BLaER1 treated with 17β-estradiol and CSF1 and Interleukin-3, amounts not matched to agents 10 nM and 100 nM (cell line): ENCODE results near the gene ACMSD.
"Not testable (repeated sequence)": the region's sequence is repeated elsewhere in the genome, so short reads cannot be mapped to it uniquely, and the experiment has no call there.

Experiments
- H3K27ac ChIP-seq, 11 experiments: shearing (Covaris generic); formaldehyde crosslinking; 2 replicates each; pipeline ENCODE4 v1.8.1; 2022
- H3K27me3 ChIP-seq, 11 experiments: shearing (Covaris generic); formaldehyde crosslinking; 2 replicates each; pipeline ENCODE4 v1.8.1; 2022
- H3K36me3 ChIP-seq, 11 experiments: shearing (Covaris generic); formaldehyde crosslinking; 2 replicates each; pipeline ENCODE4 v1.8.1; 2022
- H3K4me1 ChIP-seq, 10 experiments: shearing (Covaris generic); formaldehyde crosslinking; 2 replicates each; pipeline ENCODE4 v1.8.1; 2022
- H3K4me2 ChIP-seq, 11 experiments: shearing (Covaris generic); formaldehyde crosslinking; 2 replicates each; pipeline ENCODE4 v1.8.1; 2022
- H3K4me3 ChIP-seq, 10 experiments: shearing (Covaris generic); formaldehyde crosslinking; 2 replicates each; pipeline ENCODE4 v1.8.1; 2022
- H3K9ac ChIP-seq, 11 experiments: shearing (Covaris generic); formaldehyde crosslinking; 2 replicates each; pipeline ENCODE4 v1.8.1; 2022
- H3K9me3 ChIP-seq, 11 experiments: shearing (Covaris generic); formaldehyde crosslinking; replicated peaks in 1 of 11; 2 replicates each; pipeline ENCODE4 v1.8.1; 2022
- H4K20me1 ChIP-seq, 11 experiments: shearing (Covaris generic); formaldehyde crosslinking; 2 replicates each; pipeline ENCODE4 v1.8.1; 2022
- Cebpa-rat ChIP-seq, 11 experiments: shearing (Covaris generic); IDR thresholded peaks; 2 replicates each; pipeline ENCODE4 v1.8.1; 2022

The ACMSD gene

DNA sequence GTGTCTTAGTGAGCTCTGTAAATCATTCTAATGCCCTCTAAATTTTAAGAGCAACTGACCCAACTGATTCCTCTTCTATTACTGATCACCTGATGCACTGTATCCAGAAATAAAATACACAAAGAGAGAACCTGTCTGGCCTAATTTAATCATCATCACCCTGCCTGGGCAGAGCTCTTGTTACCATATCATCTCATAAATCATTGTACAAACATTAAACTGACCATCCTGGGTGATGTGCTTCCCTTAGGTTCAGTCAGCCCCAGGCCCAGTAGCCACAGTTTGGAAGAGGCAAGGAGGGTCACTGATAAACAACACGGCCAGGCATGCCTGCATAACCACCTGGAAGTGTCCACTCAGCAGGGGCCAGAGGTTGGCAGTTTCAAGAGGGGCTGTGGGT is 22.7 kb upstream of the ACMSD start:
- no peak overlapping the region for H3K4me3 ChIP-seq
- H4K20me1 ChIP-seq, result no peaks in the 10 kb centered on the region
- no peak overlapping the region for H3K4me2 ChIP-seq
- H3K36me3 ChIP-seq, result no peaks in the 10 kb centered on the region; a peak in 1 of 22 replicates
- no peak overlapping the region for H3K9ac ChIP-seq
- peaks cover 19 to 27% (median 21%) of the 10 kb centered on the region in 11 experiments for H3K9me3 ChIP-seq
- peaks cover 0 to 5% (median 0%) of the 10 kb centered on the region in 10 experiments; a peak in 1 of 20 replicates for H3K4me1 ChIP-seq
- H3K27me3 ChIP-seq, result no peaks in the 10 kb centered on the region
- H3K27ac ChIP-seq, result no peak overlapping the region
- no peak for TF ChIP-seq Cebpa-rat (IDR thresholded peaks at IDR 0.05)

DNA sequence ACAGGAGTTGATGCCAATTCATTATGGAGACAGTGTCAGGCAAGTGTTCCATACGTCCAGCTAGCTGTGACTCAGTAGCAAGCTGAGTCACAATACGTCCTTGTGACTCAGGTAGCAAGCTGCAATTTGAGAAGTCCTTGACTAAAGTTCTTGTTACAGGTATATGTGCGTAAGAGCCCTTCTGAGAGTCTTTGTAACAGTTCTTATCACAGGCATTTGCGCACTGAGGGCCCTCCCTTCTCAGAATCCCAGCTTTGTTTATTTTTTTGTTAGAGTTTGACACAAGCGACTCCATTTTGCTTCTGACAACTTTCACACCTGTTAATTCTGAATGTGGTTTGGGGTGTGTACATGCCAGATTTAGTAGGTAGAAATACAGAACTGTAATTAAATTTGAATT is 20.1 kb upstream of the ACMSD start:
- no peak for TF ChIP-seq Cebpa-rat (IDR thresholded peaks at IDR 0.05)
- no peak overlapping the region for H3K9ac ChIP-seq
- no peak overlapping the region for H3K4me3 ChIP-seq
- peaks cover 0 to 1% (median 0%) of the 10 kb centered on the region in 11 experiments; a peak in 2 of 22 replicates for H3K9me3 ChIP-seq
- H3K27me3 ChIP-seq, result no peaks in the 10 kb centered on the region
- no peak overlapping the region for H3K27ac ChIP-seq
- H3K4me1 ChIP-seq, result peaks cover 0 to 5% (median 0%) of the 10 kb centered on the region in 10 experiments; a peak in 1 of 20 replicates
- no peak overlapping the region for H3K4me2 ChIP-seq
- no peaks in the 10 kb centered on the region for H3K36me3 ChIP-seq
- no peaks in the 10 kb centered on the region for H4K20me1 ChIP-seq

DNA sequence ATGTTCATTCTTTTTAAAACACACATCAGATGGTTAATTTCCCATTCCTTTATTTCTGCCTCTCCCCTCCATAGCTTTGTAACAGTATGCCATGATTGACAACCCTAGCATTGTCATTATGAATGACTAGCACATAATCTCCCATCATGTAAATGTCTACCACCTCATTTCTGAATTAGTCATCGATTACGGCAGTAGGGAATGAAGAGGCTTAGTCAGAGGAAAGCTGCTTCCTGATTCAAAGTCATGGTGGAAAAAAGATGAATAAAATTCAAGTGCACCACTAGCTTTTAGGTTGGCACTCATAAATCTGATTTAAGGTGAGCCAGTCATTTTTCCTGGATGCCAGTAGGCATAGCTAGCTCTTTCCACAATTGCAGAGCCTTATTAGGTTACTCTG is 19.1 kb upstream of the ACMSD start:
- no peaks in the 10 kb centered on the region for H3K27me3 ChIP-seq
- H3K36me3 ChIP-seq, result no peaks in the 10 kb centered on the region
- H3K27ac ChIP-seq, result no peak overlapping the region
- no peaks in the 10 kb centered on the region for H3K9me3 ChIP-seq
- no peak overlapping the region for H3K4me3 ChIP-seq
- no peaks in the 10 kb centered on the region for H4K20me1 ChIP-seq
- H3K4me2 ChIP-seq, result peak overlapping the region in 1 of 11 experiments; percentile 18; a peak in 1 of 22 replicates
- peaks cover 0 to 5% (median 0%) of the 10 kb centered on the region in 10 experiments; a peak in 1 of 20 replicates for H3K4me1 ChIP-seq
- no peak for TF ChIP-seq Cebpa-rat (IDR thresholded peaks at IDR 0.05)
- H3K9ac ChIP-seq, result no peak overlapping the region

DNA sequence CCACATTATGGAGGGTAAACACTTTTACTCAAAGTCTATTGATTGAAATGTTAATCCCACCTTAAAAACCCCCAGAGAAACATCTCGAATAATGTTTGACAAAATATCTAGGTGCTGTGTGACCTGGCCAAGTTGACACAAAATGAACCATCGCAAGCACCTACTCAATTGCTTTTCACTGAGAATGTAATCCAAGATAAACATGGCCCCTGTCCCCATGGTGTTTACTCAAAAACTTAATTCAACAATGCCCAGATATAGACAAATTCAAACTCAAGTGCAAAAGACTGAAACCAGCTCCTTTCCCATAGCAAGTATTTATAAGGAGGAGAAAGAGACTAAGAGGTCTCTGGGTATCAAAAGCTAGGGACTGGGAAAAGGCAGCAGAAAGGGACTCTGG is 15.0 kb upstream of the ACMSD start:
- Histone ChIP-seq H3K27ac (no peak overlapping the region), H3K9me3 (no peaks in the 10 kb centered on the region)
- TF ChIP-seq Cebpa-rat (IDR thresholded peaks at IDR 0.05), result no peak

GRCh38 chr2:134823832-134824231 is 14.6 kb upstream of the ACMSD start:
- no peak overlapping the region for H3K9ac ChIP-seq
- no peaks in the 10 kb centered on the region for H4K20me1 ChIP-seq
- no peak overlapping the region for H3K4me3 ChIP-seq
- no peak for TF ChIP-seq Cebpa-rat (IDR thresholded peaks at IDR 0.05)
- no peaks in the 10 kb centered on the region for H3K36me3 ChIP-seq
- no peak overlapping the region for H3K4me2 ChIP-seq
- H3K9me3 ChIP-seq, result no peaks in the 10 kb centered on the region
- no peak overlapping the region for H3K27ac ChIP-seq
- H3K4me1 ChIP-seq, result peaks cover 0 to 5% (median 0%) of the 10 kb centered on the region in 10 experiments; a peak in 1 of 20 replicates
- H3K27me3 ChIP-seq, result no peaks in the 10 kb centered on the region

More for the DNA sequence above, 15.0 kb upstream of the ACMSD start:
- Histone ChIP-seq H3K4me1 (peaks cover 0 to 5% (median 0%) of the 10 kb centered on the region in 10 experiments; a peak in 1 of 20 replicates), H3K4me2 (no peak overlapping the region), H3K9ac (no peak overlapping the region), H4K20me1 (no peaks in the 10 kb centered on the region), H3K36me3 (no peaks in the 10 kb centered on the region), H3K4me3 (no peak overlapping the region), H3K27me3 (no peaks in the 10 kb centered on the region)

DNA sequence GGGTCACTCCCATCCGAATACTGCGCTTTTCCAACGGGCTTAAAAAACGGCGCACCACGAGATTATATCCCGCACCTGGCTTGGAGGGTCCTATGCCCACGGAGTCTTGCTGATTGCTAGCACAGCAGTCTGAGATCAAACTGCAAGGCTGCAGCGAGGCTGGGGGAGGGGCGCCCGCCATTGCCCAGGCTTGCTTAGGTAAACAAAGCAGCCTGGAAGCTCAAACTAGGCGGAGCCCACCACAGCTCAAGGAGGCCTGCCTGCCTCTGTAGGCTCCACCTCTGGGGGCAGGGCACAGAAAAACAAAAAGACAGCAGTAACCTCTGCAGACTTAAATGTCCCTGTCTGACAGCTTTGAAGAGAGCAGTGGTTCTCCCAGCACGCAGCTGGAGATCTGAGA is 12.7 kb upstream of the ACMSD start:
- not testable (repeated sequence) for H3K36me3 ChIP-seq, H3K27ac ChIP-seq, H3K4me3 ChIP-seq, H3K4me1 ChIP-seq, H3K9me3 ChIP-seq, H3K9ac ChIP-seq, H3K27me3 ChIP-seq, H3K4me2 ChIP-seq, H4K20me1 ChIP-seq

GRCh38 chr2:134835471-134835870 is 2.9 kb upstream of the ACMSD start:
- H3K9me3 ChIP-seq, result peaks cover 13 to 27% (median 20%) of the 10 kb centered on the region in 11 experiments; a peak in 19 of 22 replicates
- H3K27ac ChIP-seq, result no peak overlapping the region
- H3K9ac ChIP-seq, result no peak overlapping the region
- H3K4me2 ChIP-seq, result no peak overlapping the region
- no peaks in the 10 kb centered on the region for H3K27me3 ChIP-seq
- TF ChIP-seq Cebpa-rat (IDR thresholded peaks at IDR 0.05), result no peak
- H3K4me1 ChIP-seq, result no peaks in the 10 kb centered on the region
- H3K4me3 ChIP-seq, result no peak overlapping the region
- H3K36me3 ChIP-seq, result no peaks in the 10 kb centered on the region
- no peaks in the 10 kb centered on the region for H4K20me1 ChIP-seq

DNA sequence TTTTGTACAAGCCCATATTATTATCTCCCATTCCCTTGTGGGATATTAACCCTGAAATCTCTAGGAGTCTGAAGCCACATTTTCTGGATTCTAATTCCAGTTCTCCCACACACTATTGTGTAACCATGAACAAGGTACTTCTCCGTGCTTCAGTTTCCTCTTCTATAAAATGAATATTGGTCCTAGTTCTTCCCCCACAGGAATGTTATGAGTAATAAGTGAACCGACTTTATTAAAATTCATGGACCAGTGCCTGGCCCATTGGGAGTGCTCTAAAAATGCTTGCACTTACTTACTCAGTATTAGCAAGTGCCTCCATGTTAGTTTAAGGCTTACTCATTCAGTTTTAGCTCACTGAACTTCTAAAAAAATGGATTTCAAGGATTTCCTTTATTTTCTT is 1.4 kb upstream of the ACMSD start:
- no peaks in the 10 kb centered on the region for H4K20me1 ChIP-seq
- no peak overlapping the region for H3K9ac ChIP-seq
- no peak overlapping the region for H3K4me3 ChIP-seq
- H3K4me2 ChIP-seq, result no peak overlapping the region
- no peak for TF ChIP-seq Cebpa-rat (IDR thresholded peaks at IDR 0.05)
- no peaks in the 10 kb centered on the region for H3K4me1 ChIP-seq
- H3K36me3 ChIP-seq, result no peaks in the 10 kb centered on the region
- H3K9me3 ChIP-seq, result peaks cover 13 to 27% (median 20%) of the 10 kb centered on the region in 11 experiments; a peak in 19 of 22 replicates
- no peak overlapping the region for H3K27ac ChIP-seq
- H3K27me3 ChIP-seq, result no peaks in the 10 kb centered on the region

DNA sequence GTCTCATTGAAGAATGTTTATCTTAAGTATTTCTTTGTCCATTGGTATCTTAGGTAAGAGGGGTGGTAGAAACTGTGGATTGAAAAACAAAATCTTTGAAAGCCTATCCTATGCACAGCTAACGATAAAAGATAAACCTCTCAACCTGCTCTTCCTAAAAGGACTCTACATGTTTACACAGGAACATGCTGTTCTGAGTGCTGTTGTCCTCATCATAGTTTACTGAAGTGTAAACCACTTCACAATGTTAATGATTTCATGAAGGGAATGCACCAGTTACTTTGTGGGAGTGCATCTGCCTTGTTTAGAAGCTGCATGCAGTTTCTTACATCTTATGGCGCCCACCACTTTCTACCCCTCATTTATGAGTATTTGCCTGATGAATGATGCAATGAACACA is 1.2 kb downstream of the ACMSD start:
- Histone ChIP-seq H3K4me3 (no peak overlapping the region), H3K27ac (no peak overlapping the region), H4K20me1 (no peaks in the 10 kb centered on the region), H3K4me1 (no peaks in the 10 kb centered on the region), H3K9ac (no peak overlapping the region), H3K36me3 (no peaks in the 10 kb centered on the region), H3K9me3 (peaks cover 13 to 26% (median 19%) of the 10 kb centered on the region in 11 experiments; a peak in 19 of 22 replicates), H3K27me3 (no peaks in the 10 kb centered on the region), H3K4me2 (no peak overlapping the region)
- no peak for TF ChIP-seq Cebpa-rat (IDR thresholded peaks at IDR 0.05)

GRCh38 chr2:134842930-134843490 is 4.6 kb downstream of the ACMSD start:
- no peak overlapping the region for H3K4me2 ChIP-seq
- no peaks in the 10 kb centered on the region for H3K27me3 ChIP-seq
- H3K27ac ChIP-seq, result no peak overlapping the region
- no peak overlapping the region for H3K9ac ChIP-seq
- H3K4me1 ChIP-seq, result no peaks in the 10 kb centered on the region
- H4K20me1 ChIP-seq, result no peaks in the 10 kb centered on the region
- H3K4me3 ChIP-seq, result no peak overlapping the region
- peaks cover 0 to 6% (median 5%) of the 10 kb centered on the region in 11 experiments; a peak in 8 of 22 replicates for H3K9me3 ChIP-seq
- no peaks in the 10 kb centered on the region for H3K36me3 ChIP-seq
- TF ChIP-seq Cebpa-rat (IDR thresholded peaks at IDR 0.05), result no peak
